ENCODE data around the gene JCHAIN. TPM values are rescaled to one million over a fixed set of nuclear protein-coding genes. Genes with fewer than 3 reads are reported as not detected.

The JCHAIN gene
- total RNA-seq, 1 donor from 2014 or later, result 0.47 TPM

DNA sequence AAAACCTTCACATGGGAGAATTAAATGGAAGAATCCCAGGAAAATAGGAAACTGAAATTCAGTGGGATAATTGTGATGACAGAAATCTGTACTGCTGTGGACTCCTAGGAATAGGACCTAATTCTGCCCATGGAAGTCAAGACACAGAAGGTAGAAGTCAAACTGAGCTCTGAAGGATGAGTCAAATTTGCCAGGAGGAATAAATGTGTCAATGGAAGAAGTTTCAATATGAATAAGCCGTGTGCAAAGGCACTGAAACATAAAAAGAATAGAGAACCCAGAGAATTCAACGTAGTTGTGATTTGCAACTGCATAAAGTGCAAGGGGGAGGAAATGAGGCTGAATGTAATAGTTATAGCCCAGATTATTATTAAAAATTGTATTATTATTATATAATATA is 26.1 kb downstream of the JCHAIN start:
- Mint-ChIP-seq H3K9me3 (no peaks in the 10 kb centered on the region), H3K36me3 (no peaks in the 10 kb centered on the region), H3K27ac (no peak overlapping the region), H3K4me3 (no peak overlapping the region), H3K4me1 (peaks cover 10% of the 10 kb centered on the region), H3K27me3 (ENCODE audit: low read depth) (no peaks in the 10 kb centered on the region)
- no peak for TF ChIP-seq CTCF (IDR thresholded peaks at IDR 0.05; ENCODE audit: unreplicated experiment)
- no peak for DNase-seq (ENCODE audit: low spot score in 2 of 2, unreplicated experiment in 2 of 2)

GRCh38 chr4:70637239-70637913 is 28.9 kb downstream of the JCHAIN start:
- TF ChIP-seq CTCF (IDR thresholded peaks at IDR 0.05; ENCODE audit: unreplicated experiment), result no peak
- Mint-ChIP-seq H3K27ac (peak overlapping the region; percentile 51), H3K4me3 (no peak overlapping the region), H3K27me3 (ENCODE audit: low read depth) (no peaks in the 10 kb centered on the region), H3K36me3 (no peaks in the 10 kb centered on the region), H3K9me3 (no peaks in the 10 kb centered on the region), H3K4me1 (peaks cover 10% of the 10 kb centered on the region)
- no peak for DNase-seq (ENCODE audit: low spot score in 2 of 2, unreplicated experiment in 2 of 2)

- TF ChIP-seq CTCF (IDR thresholded peaks at IDR 0.05; ENCODE audit: unreplicated experiment), result no peak
- Mint-ChIP-seq H3K4me3 (no peak overlapping the region), H3K9me3 (no peaks in the 10 kb centered on the region), H3K36me3 (no peaks in the 10 kb centered on the region), H3K4me1 (peaks cover 18% of the 10 kb centered on the region), H3K27ac (no peak overlapping the region), H3K27me3 (ENCODE audit: low read depth) (no peaks in the 10 kb centered on the region)
- no peak for DNase-seq (ENCODE audit: low spot score in 2 of 2, unreplicated experiment in 2 of 2)
These were observed 31.8 kb downstream of the JCHAIN start for GRCh38 chr4:70634482-70634881.

GRCh38 chr4:70632028-70632427 is 34.3 kb downstream of the JCHAIN start:
- Mint-ChIP-seq H3K27ac (no peak overlapping the region), H3K4me3 (no peak overlapping the region), H3K27me3 (ENCODE audit: low read depth) (no peaks in the 10 kb centered on the region), H3K9me3 (no peaks in the 10 kb centered on the region), H3K36me3 (no peaks in the 10 kb centered on the region), H3K4me1 (peaks cover 10% of the 10 kb centered on the region)
- TF ChIP-seq CTCF (IDR thresholded peaks at IDR 0.05; ENCODE audit: unreplicated experiment), result no peak
- no peak for DNase-seq (ENCODE audit: low spot score in 2 of 2, unreplicated experiment in 2 of 2)

GRCh38 chr4:70630162-70630561 is 36.1 kb downstream of the JCHAIN start:
- Mint-ChIP-seq H3K4me1 (peaks cover 8% of the 10 kb centered on the region), H3K27ac (no peak overlapping the region), H3K36me3 (no peaks in the 10 kb centered on the region), H3K4me3 (no peak overlapping the region), H3K27me3 (ENCODE audit: low read depth) (no peaks in the 10 kb centered on the region), H3K9me3 (no peaks in the 10 kb centered on the region)
- no peak for TF ChIP-seq CTCF (IDR thresholded peaks at IDR 0.05; ENCODE audit: unreplicated experiment)
- no peak for DNase-seq (ENCODE audit: low spot score in 2 of 2, unreplicated experiment in 2 of 2)

Measured in mesothelial cell of epicardium (in vitro differentiated cells).